Thoracic aorta (tissue), 2 donors: Measurements from ENCODE around the gene HECW1. TPM values are rescaled to one million over a fixed set of nuclear protein-coding genes. Genes with fewer than 3 reads are reported as not detected.

Experiments used
- ATAC-seq: fragments of 150-250 bp; one replicate; pipeline ENCODE4 v1.8.0; 2017; ENCODE audit warnings: low read depth; ENCODE audit not compliant: insufficient number of reproducible peaks, low FRiP score
- DNase-seq: peaks from one replicate; pipeline ENCODE4 v3.0.0-alpha.2; 2020; ENCODE audit warnings: low spot score
- H3K27ac ChIP-seq, 2 donors: fragments of 200-600 bp; sonication (generic); 1 replicate in 1 of 2; 2 replicates in 1 of 2; pipeline ENCODE4 v1.5.1; 2016; ENCODE audit warnings: mild to moderate bottlenecking in 2 of 2, moderate library complexity in 2 of 2
- H3K27me3 ChIP-seq: fragments of 200-600 bp; sonication (generic); replicated peaks from 2 replicates; pipeline ENCODE4 v1.6.0; 2016; ENCODE audit warnings: mild to moderate bottlenecking; ENCODE audit not compliant: insufficient read depth
- H3K36me3 ChIP-seq: fragments of 200-600 bp; sonication (generic); one replicate; pipeline ENCODE4 v1.5.1; 2016
- H3K4me1 ChIP-seq, 2 donors: fragments of 200-600 bp; sonication (generic); 1 replicate in 1 of 2; 2 replicates in 1 of 2; pipeline versions ENCODE4 v1.5.1 to v1.6.0; 2016; ENCODE audit warnings: low read depth in 2 of 2, mild to moderate bottlenecking in 1 of 2; ENCODE audit not compliant: control insufficient read depth in 1 of 2
- H3K4me3 ChIP-seq: fragments of 200-600 bp; sonication (generic); 2 replicates; pipeline ENCODE4 v1.5.1; 2016; ENCODE audit warnings: mild to moderate bottlenecking
- H3K9me3 ChIP-seq: fragments of 200-600 bp; sonication (generic); 2 replicates; pipeline ENCODE4 v1.5.1; 2016
- CTCF ChIP-seq: fragments of 200-600 bp; sonication (generic); IDR thresholded peaks from one replicate; pipeline ENCODE4 v1.5.1; 2019; ENCODE audit warnings: antibody characterized with exemption
- total RNA-seq, 2 donors: library from RNA; depleted of rRNA; stranded (reverse); fragments of >200 nt; gene quantifications; one replicate each; pipeline versions ENCODE4 v1.1.0 to v1.2.3, GENCODE V29; 2016

HECW1 gene
- total RNA-seq, 2 donors from 2014 or later, result 0.28 to 2.3 TPM

- H3K4me1 ChIP-seq, result no peaks in the 10 kb centered on the region
- TF ChIP-seq CTCF, result no peak
- ATAC-seq, result no peak
Measured at GRCh38 chr7:43517464-43517863, 405.0 kb downstream of the HECW1 start.

GRCh38 chr7:43520201-43520600 lies 407.8 kb downstream of the HECW1 start:
- Histone ChIP-seq H3K27me3 (no peaks in the 10 kb centered on the region), H3K27ac (no peak overlapping the region), H3K9me3 (no peaks in the 10 kb centered on the region), H3K4me1 (no peaks in the 10 kb centered on the region), H3K4me3 (no peak overlapping the region), H3K36me3 (no peaks in the 10 kb centered on the region)
- ATAC-seq, result no peak
- DNase-seq, result no peak
- TF ChIP-seq CTCF, result no peak

More at GRCh38 chr7:43517464-43517863, 405.0 kb downstream of the HECW1 start:
- H3K9me3 ChIP-seq, result no peaks in the 10 kb centered on the region
- H3K36me3 ChIP-seq, result no peaks in the 10 kb centered on the region
- H3K4me3 ChIP-seq, result no peak overlapping the region
- no peak for DNase-seq
- H3K27ac ChIP-seq, result no peak overlapping the region
- no peaks in the 10 kb centered on the region for H3K27me3 ChIP-seq

- no peak for TF ChIP-seq CTCF
- Histone ChIP-seq H3K4me1 (no peaks in the 10 kb centered on the region), H3K4me3 (no peak overlapping the region), H3K36me3 (no peaks in the 10 kb centered on the region), H3K9me3 (no peaks in the 10 kb centered on the region), H3K27ac (no peak overlapping the region), H3K27me3 (no peaks in the 10 kb centered on the region)
- ATAC-seq (no peak), DNase-seq (no peak)
Measured at GRCh38 chr7:43522406-43523156, 410.1 kb downstream of the HECW1 start.

- no peak overlapping the region for H3K4me3 ChIP-seq
- H3K4me1 ChIP-seq, result peaks cover 0 to 2% of the 10 kb centered on the region in 2 donors
- ATAC-seq, result no peak
- DNase-seq, result no peak
- no peak for TF ChIP-seq CTCF
- no peaks in the 10 kb centered on the region for H3K27me3 ChIP-seq
- H3K36me3 ChIP-seq, result no peaks in the 10 kb centered on the region
- no peak overlapping the region for H3K27ac ChIP-seq
- H3K9me3 ChIP-seq, result no peaks in the 10 kb centered on the region
Measured at GRCh38 chr7:43528576-43529354, 416.3 kb downstream of the HECW1 start.

- H3K4me3 ChIP-seq, result no peak overlapping the region
- no peaks in the 10 kb centered on the region for H3K36me3 ChIP-seq
- TF ChIP-seq CTCF, result no peak
- H3K27ac ChIP-seq, result no peak overlapping the region
- H3K9me3 ChIP-seq, result no peaks in the 10 kb centered on the region
- ATAC-seq, result no peak
- DNase-seq, result no peak
- no peaks in the 10 kb centered on the region for H3K27me3 ChIP-seq
- peaks cover 0 to 4% of the 10 kb centered on the region in 2 donors for H3K4me1 ChIP-seq
Measured at GRCh38 chr7:43530553-43531410, 418.3 kb downstream of the HECW1 start.
